Esophagus muscularis mucosa (tissue), 4 donors: ENCODE data around the gene SH3GL3. TPM values are rescaled to one million over a fixed set of nuclear protein-coding genes. Genes with fewer than 3 reads are reported as not detected.

ENCODE experiments used
- DNase-seq: peaks from one replicate; pipeline ENCODE4 v3.0.0-alpha.2; 2017; ENCODE audit errors: extremely low spot score
- H3K27ac ChIP-seq, 4 donors: fragments of 200-600 bp; sonication (generic); replicated peaks in 1 of 4; 1 replicate in 3 of 4; 2 replicates in 1 of 4; pipeline ENCODE4 v1.5.1; 2016 to 2019; ENCODE audit warnings: mild to moderate bottlenecking in 1 of 4
- H3K27me3 ChIP-seq, 4 donors: fragments of 200-600 bp; sonication (generic); one replicate each; pipeline versions ENCODE4 v1.5.1 to v1.6.0; 2016 to 2019
- H3K36me3 ChIP-seq, 4 donors: fragments of 200-600 bp; sonication (generic); one replicate each; pipeline ENCODE4 v1.5.1; 2016 to 2019
- H3K4me1 ChIP-seq, 4 donors: fragments of 200-600 bp; sonication (generic); one replicate each; pipeline ENCODE4 v1.5.1; 2016 to 2019
- H3K4me3 ChIP-seq, 4 donors: fragments of 200-600 bp; sonication (generic); 1 replicate in 2 of 4; 2 replicates in 2 of 4; pipeline ENCODE4 v1.5.1; 2016 to 2019; ENCODE audit warnings: mild to moderate bottlenecking in 4 of 4, moderate library complexity in 1 of 4
- H3K9me3 ChIP-seq, 4 donors: fragments of 200-600 bp; sonication (generic); 1 replicate in 3 of 4; 2 replicates in 1 of 4; pipeline ENCODE4 v1.5.1; 2016 to 2019
- CTCF ChIP-seq, 3 experiments: fragments of 200-600 bp in 2 of 3; fragments of 450-650 bp in 1 of 3; sonication (generic) in 2 of 3; IDR thresholded peaks; one replicate each; pipeline ENCODE4 v1.5.1; 2017 to 2019; ENCODE audit warnings: antibody characterized with exemption in 3 of 3, mild to moderate bottlenecking in 2 of 3, moderate library complexity in 1 of 3
- EP300 ChIP-seq: sonication (generic); formaldehyde crosslinking; IDR thresholded peaks from one replicate; pipeline ENCODE4 v1.6.1; 2017; ENCODE audit warnings: antibody characterized with exemption
- POLR2A ChIP-seq: fragments of 450-650 bp; IDR thresholded peaks from one replicate; pipeline ENCODE4 v1.6.1; 2017; ENCODE audit warnings: antibody characterized with exemption, moderate library complexity, mild to moderate bottlenecking, low read depth
- POLR2AphosphoS5 ChIP-seq, 2 donors: sonication (generic); formaldehyde crosslinking; IDR thresholded peaks; one replicate each; pipeline ENCODE4 v1.6.1; 2017; ENCODE audit warnings: antibody characterized with exemption in 2 of 2
- WGBS: methylation state at CpG from one replicate; pipeline ENCODE4 v1.1.5; 2018; 5-methylcytosine and 5-hydroxymethylcytosine counted together
- intact Hi-C: fragments of 100-400 bp; cut with DNase I; formaldehyde crosslinking; loops from one replicate; pipeline ENCODE4 v1.15.1; 2023
- total RNA-seq, 4 donors: library from RNA; depleted of rRNA; stranded (reverse); fragments of >200 nt; gene quantifications; one replicate each; pipeline versions ENCODE4 v1.1.0 to v1.2.1, GENCODE V29; 2016

The SH3GL3 gene
- total RNA-seq, 4 donors from 2014 or later: 0.19 TPM; not detected in 3

GRCh38 chr15:83567318-83567717 is 120.2 kb downstream of the SH3GL3 start:
- Histone ChIP-seq H3K27ac (no peak overlapping the region), H3K9me3 (no peaks in the 10 kb centered on the region), H3K27me3 (no peaks in the 10 kb centered on the region), H3K36me3 (no peaks in the 10 kb centered on the region), H3K4me3 (no peak overlapping the region), H3K4me1 (peaks cover 0 to 4% (median 0%) of the 10 kb centered on the region in 4 donors)
- intact Hi-C loops: loop anchor here (10.0 kb wide), 1 partner anchor 457 kb away; no protein-coding TSS in a partner anchor
- WGBS: 53% methylated on average over 2 of the region's 2 CpGs
- TF ChIP-seq POLR2A (no peak), EP300 (no peak), CTCF (IDR thresholded peaks at IDR 0.05) (no peak), POLR2AphosphoS5 (IDR thresholded peaks at IDR 0.05) (no peak)
- DNase-seq: no peak

DNA sequence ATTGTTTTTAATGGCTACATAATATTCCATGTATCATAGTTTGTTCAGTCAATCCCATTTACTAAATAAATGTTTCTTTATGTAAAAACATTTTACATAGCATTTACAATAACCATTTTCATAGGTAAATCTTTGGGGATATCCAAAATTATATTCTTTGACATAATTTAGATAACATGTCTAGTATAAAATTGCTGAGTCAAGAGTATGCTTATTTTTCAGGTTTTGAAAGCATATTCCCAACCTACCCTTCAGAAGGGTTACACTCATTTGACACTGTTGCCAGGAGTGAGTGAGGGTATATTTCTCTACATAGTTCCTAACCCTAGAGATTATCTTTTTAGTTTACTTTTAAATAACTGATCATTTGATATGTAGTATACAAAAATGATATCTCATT is 122.2 kb downstream of the SH3GL3 start:
- Histone ChIP-seq H3K27ac (no peak overlapping the region), H3K9me3 (no peaks in the 10 kb centered on the region), H3K27me3 (no peaks in the 10 kb centered on the region), H3K36me3 (no peaks in the 10 kb centered on the region), H3K4me1 (peaks cover 0 to 4% (median 0%) of the 10 kb centered on the region in 4 donors), H3K4me3 (no peak overlapping the region)
- TF ChIP-seq CTCF (IDR thresholded peaks at IDR 0.05) (no peak), EP300 (no peak), POLR2A (no peak), POLR2AphosphoS5 (IDR thresholded peaks at IDR 0.05) (no peak)
- intact Hi-C loops: loop anchor here (10.0 kb wide), 1 partner anchor 455 kb away; no protein-coding TSS in a partner anchor
- no peak for DNase-seq

DNA sequence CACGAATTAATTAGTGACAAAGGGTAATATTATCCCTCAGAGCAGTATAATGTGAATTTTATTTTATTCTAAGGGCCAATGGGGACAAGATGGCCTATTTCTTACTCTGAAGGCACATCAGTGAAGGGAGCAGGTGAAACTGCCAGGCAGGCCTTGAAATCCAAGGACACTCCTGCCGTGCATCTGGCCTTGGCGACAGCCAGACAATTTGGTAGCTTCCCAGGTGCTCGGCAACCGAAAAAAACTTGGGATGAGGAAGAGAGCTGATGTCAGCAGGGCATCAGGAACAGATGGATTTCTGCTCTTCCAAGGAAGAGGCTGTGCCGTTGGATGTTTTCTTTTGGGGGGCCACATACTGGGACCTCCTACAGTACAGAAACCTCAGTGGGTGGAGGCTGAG is 123.6 kb downstream of the SH3GL3 start:
- Histone ChIP-seq H3K36me3 (no peaks in the 10 kb centered on the region), H3K9me3 (no peaks in the 10 kb centered on the region), H3K4me3 (no peak overlapping the region), H3K27ac (no peak overlapping the region), H3K4me1 (peaks cover 0 to 2% (median 0%) of the 10 kb centered on the region in 4 donors), H3K27me3 (no peaks in the 10 kb centered on the region)
- no peak for DNase-seq
- intact Hi-C loops: loop anchor here (5.0 kb wide), 1 partner anchor 177 kb away; no protein-coding TSS in a partner anchor
- TF ChIP-seq POLR2AphosphoS5 (IDR thresholded peaks at IDR 0.05) (no peak), POLR2A (no peak), CTCF (IDR thresholded peaks at IDR 0.05) (no peak), EP300 (no peak)
- 81% methylated on average over 6 of the region's 6 CpGs for WGBS

DNA sequence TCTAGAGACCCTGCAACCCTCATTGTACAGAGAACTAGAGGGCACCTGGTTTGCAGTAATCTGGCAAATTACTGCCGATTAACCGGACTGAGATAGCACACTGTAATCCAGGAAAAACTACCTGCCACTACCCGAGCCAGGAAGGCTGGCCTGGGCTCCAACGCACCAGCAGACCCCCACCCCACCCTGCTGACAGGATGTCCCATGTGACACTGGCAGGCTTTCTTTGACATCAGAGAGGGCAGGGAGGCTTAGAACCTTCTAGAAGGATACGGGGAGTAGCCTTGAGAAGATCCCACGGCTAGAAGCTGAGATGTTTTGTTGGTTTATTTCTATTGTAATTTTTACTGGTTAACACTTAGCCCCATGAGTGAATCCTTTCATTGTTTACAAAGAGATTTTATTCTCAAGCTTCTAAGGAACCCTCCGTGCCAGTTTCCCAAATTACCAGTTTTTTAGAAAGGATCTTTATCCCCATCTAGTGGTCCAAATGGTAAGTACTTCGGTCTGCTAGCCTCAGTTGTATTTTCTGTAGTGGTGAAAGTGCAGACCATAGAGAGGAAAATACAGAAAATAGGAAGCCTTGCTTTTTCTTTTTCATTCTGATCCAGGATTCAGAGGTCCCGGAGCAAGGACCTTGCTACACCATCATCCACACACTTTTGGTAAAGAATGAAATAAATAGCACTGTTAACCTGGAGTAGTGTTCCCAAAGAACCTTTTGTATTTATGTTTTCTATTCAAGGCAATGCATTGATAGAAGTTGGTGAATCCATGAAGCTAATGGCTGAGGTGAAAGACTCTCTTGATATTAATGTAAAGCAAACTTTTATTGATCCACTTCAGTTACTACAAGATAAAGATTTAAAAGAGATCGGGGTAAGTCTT is 124.9 kb downstream of the SH3GL3 start:
- no peak overlapping the region for H3K27ac ChIP-seq
- H3K4me1 ChIP-seq: no peaks in the 10 kb centered on the region
- no peak for DNase-seq
- H3K36me3 ChIP-seq: no peaks in the 10 kb centered on the region
- intact Hi-C loops: loop anchor here (5.0 kb wide), 1 partner anchor 175 kb away; no protein-coding TSS in a partner anchor
- H3K27me3 ChIP-seq: no peaks in the 10 kb centered on the region
- H3K4me3 ChIP-seq: no peak overlapping the region
- TF ChIP-seq EP300: no peak
- no peak for TF ChIP-seq POLR2A
- TF ChIP-seq CTCF (IDR thresholded peaks at IDR 0.05): peak; percentile 53 to 71 (median 57)
- no peak for TF ChIP-seq POLR2AphosphoS5 (IDR thresholded peaks at IDR 0.05)
- WGBS: 54% methylated on average over 10 of the region's 10 CpGs
- no peaks in the 10 kb centered on the region for H3K9me3 ChIP-seq
